SK-N-SH treated with all-trans-retinoic acid at 6 μM for 48 hours (cell line): ENCODE measurements around the gene LOXHD1.

Experiments used
- SNAI2 ChIP-seq: fragments of 250-450 bp; sonication (Bioruptor Pico); IDR thresholded peaks from 2 replicates; pipeline ENCODE4 v1.5.0; 2020; ENCODE audit warnings: mild to moderate bottlenecking, moderate library complexity
- TCF4 ChIP-seq: fragments of 250-450 bp; sonication (Bioruptor Pico); IDR thresholded peaks from 2 replicates; pipeline ENCODE4 v1.8.0; 2021; ENCODE audit warnings: mild to moderate bottlenecking, moderate library complexity, borderline replicate concordance
- ZC3H10 ChIP-seq: fragments of 250-450 bp; sonication (Bioruptor Pico); IDR thresholded peaks from 2 replicates; pipeline ENCODE4 v1.5.1; 2021; ENCODE audit warnings: mild to moderate bottlenecking, moderate library complexity
- ZFP3 ChIP-seq: fragments of 250-450 bp; sonication (Bioruptor Pico); IDR thresholded peaks from 2 replicates; pipeline ENCODE4 v1.5.0; 2020; ENCODE audit warnings: mild to moderate bottlenecking, moderate library complexity
- ZNF70 ChIP-seq: fragments of 450-650 bp; formaldehyde crosslinking; IDR thresholded peaks from 2 replicates; pipeline ENCODE4 v1.5.0; 2020; ENCODE audit warnings: mild to moderate bottlenecking, moderate library complexity
- TF ChIP-seq, protein P1 (sequence below): fragments of 250-450 bp; sonication (Bioruptor Pico); IDR thresholded peaks from 2 replicates; pipeline ENCODE4 v1.5.1; 2021; ENCODE audit warnings: mild to moderate bottlenecking, moderate library complexity
- TF ChIP-seq, protein P2 (sequence below): fragments of 250-450 bp; sonication (Bioruptor Pico); IDR thresholded peaks from 2 replicates; pipeline ENCODE4 v1.8.0; 2021; ENCODE audit warnings: low read depth, mild to moderate bottlenecking, moderate library complexity, borderline replicate concordance
- TF ChIP-seq, protein P3 (sequence below): fragments of 250-450 bp; sonication (Bioruptor Pico); IDR thresholded peaks from 2 replicates; pipeline ENCODE4 v1.8.0; 2020; ENCODE audit warnings: mild to moderate bottlenecking, moderate library complexity, borderline replicate concordance
- TF ChIP-seq, protein P4 (sequence below): fragments of 250-450 bp; sonication (Bioruptor Pico); IDR thresholded peaks from 2 replicates; pipeline ENCODE4 v1.5.0; 2020; ENCODE audit warnings: mild to moderate bottlenecking, moderate library complexity

DNA sequence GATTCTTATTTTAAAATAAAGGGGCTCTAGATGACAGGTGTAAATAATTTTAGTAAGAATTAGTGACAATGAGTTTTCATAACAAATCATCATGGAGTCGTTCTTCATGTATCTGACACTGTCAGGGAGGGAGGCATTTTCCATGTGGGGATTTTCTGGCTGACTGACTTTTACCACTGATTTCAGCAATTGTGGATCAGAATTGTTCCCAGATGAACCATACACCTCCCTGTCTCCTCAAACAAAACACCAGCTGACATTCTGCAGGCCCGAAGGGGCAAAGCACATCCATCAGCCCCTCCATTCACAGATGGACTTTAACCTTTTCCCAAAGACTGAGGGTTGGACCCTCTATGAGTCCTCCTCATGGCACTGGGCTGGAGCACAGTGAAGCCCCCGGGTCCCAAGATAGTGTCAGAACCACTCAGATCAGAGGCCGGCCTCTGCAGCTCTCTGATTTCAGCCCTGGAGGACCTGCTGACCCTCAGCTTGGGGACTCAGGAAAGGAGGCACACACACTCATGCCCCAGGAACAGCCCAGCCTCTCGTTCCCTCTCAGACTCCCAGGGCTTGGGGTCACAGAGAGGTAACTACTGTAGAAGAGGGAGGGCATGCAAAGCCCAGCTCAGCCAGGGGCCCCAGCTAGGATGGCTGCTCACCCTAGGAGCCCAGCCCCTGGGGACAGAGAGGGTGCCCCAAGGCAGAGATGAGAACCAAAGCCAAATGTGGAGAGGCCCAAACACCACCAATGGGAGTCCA lies 43.2 kb upstream of the LOXHD1 start:
- TF ChIP-seq, protein P1, sequence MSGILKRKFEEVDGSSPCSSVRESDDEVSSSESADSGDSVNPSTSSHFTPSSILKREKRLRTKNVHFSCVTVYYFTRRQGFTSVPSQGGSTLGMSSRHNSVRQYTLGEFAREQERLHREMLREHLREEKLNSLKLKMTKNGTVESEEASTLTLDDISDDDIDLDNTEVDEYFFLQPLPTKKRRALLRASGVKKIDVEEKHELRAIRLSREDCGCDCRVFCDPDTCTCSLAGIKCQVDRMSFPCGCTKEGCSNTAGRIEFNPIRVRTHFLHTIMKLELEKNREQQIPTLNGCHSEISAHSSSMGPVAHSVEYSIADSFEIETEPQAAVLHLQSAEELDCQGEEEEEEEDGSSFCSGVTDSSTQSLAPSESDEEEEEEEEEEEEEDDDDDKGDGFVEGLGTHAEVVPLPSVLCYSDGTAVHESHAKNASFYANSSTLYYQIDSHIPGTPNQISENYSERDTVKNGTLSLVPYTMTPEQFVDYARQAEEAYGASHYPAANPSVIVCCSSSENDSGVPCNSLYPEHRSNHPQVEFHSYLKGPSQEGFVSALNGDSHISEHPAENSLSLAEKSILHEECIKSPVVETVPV = no peak
- TF ChIP-seq ZC3H10 (CRISPR knock-in tag) (no peak), ZFP3 (CRISPR knock-in tag) (no peak), TCF4 (no peak), SNAI2 (CRISPR knock-in tag) (no peak), ZNF70 (CRISPR knock-in tag) (no peak)
- TF ChIP-seq, protein P2, sequence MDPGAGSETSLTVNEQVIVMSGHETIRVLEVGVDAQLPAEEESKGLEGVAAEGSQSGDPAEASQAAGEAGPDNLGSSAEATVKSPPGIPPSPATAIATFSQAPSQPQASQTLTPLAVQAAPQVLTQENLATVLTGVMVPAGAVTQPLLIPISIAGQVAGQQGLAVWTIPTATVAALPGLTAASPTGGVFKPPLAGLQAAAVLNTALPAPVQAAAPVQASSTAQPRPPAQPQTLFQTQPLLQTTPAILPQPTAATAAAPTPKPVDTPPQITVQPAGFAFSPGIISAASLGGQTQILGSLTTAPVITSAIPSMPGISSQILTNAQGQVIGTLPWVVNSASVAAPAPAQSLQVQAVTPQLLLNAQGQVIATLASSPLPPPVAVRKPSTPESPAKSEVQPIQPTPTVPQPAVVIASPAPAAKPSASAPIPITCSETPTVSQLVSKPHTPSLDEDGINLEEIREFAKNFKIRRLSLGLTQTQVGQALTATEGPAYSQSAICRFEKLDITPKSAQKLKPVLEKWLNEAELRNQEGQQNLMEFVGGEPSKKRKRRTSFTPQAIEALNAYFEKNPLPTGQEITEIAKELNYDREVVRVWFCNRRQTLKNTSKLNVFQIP (CRISPR knock-in tag) = no peak
- TF ChIP-seq, protein P3, sequence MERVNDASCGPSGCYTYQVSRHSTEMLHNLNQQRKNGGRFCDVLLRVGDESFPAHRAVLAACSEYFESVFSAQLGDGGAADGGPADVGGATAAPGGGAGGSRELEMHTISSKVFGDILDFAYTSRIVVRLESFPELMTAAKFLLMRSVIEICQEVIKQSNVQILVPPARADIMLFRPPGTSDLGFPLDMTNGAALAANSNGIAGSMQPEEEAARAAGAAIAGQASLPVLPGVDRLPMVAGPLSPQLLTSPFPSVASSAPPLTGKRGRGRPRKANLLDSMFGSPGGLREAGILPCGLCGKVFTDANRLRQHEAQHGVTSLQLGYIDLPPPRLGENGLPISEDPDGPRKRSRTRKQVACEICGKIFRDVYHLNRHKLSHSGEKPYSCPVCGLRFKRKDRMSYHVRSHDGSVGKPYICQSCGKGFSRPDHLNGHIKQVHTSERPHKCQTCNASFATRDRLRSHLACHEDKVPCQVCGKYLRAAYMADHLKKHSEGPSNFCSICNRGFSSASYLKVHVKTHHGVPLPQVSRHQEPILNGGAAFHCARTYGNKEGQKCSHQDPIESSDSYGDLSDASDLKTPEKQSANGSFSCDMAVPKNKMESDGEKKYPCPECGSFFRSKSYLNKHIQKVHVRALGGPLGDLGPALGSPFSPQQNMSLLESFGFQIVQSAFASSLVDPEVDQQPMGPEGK = no peak
- TF ChIP-seq, protein P4, sequence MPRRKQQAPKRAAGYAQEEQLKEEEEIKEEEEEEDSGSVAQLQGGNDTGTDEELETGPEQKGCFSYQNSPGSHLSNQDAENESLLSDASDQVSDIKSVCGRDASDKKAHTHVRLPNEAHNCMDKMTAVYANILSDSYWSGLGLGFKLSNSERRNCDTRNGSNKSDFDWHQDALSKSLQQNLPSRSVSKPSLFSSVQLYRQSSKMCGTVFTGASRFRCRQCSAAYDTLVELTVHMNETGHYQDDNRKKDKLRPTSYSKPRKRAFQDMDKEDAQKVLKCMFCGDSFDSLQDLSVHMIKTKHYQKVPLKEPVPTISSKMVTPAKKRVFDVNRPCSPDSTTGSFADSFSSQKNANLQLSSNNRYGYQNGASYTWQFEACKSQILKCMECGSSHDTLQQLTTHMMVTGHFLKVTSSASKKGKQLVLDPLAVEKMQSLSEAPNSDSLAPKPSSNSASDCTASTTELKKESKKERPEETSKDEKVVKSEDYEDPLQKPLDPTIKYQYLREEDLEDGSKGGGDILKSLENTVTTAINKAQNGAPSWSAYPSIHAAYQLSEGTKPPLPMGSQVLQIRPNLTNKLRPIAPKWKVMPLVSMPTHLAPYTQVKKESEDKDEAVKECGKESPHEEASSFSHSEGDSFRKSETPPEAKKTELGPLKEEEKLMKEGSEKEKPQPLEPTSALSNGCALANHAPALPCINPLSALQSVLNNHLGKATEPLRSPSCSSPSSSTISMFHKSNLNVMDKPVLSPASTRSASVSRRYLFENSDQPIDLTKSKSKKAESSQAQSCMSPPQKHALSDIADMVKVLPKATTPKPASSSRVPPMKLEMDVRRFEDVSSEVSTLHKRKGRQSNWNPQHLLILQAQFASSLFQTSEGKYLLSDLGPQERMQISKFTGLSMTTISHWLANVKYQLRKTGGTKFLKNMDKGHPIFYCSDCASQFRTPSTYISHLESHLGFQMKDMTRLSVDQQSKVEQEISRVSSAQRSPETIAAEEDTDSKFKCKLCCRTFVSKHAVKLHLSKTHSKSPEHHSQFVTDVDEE (CRISPR knock-in tag) = no peak
